Eye (tissue), 1 donor: ENCODE data around the gene GPC1.
A peak's percentile ranks its signal among the peaks of the same experiment; 100 is the strongest.

Experiments used
- DNase-seq: peaks from one replicate; pipeline ENCODE4 v3.0.0-alpha.2; 2015

GPC1 gene

GRCh38 chr2:240445961-240446663 lies 10.6 kb downstream of the GPC1 start:
- DNase-seq = no peak

- no peak for DNase-seq
Measured at GRCh38 chr2:240446664-240447175, 11.3 kb downstream of the GPC1 start.

- DNase-seq = no peak
Measured at GRCh38 chr2:240447331-240447730, 11.9 kb downstream of the GPC1 start.

- no peak for DNase-seq
Measured at GRCh38 chr2:240447934-240448333, 12.5 kb downstream of the GPC1 start.

GRCh38 chr2:240448387-240449274 lies 13.2 kb downstream of the GPC1 start:
- DNase-seq = no peak

GRCh38 chr2:240449764-240450531 lies 14.5 kb downstream of the GPC1 start:
- DNase-seq = peak; percentile 70

- no peak for DNase-seq
Measured at GRCh38 chr2:240450532-240451107, 15.2 kb downstream of the GPC1 start.

GRCh38 chr2:240451108-240451611 lies 15.7 kb downstream of the GPC1 start:
- no peak for DNase-seq

GRCh38 chr2:240451791-240452461 lies 16.5 kb downstream of the GPC1 start:
- DNase-seq = no peak

- DNase-seq = peak; percentile 83
Measured at GRCh38 chr2:240452462-240453256, 17.2 kb downstream of the GPC1 start.

GRCh38 chr2:240453461-240454105 lies 18.1 kb downstream of the GPC1 start:
- DNase-seq = peak; percentile 67

GRCh38 chr2:240454106-240454901 lies 18.8 kb downstream of the GPC1 start:
- peak; percentile 58 for DNase-seq

GRCh38 chr2:240455272-240455646 lies 19.8 kb downstream of the GPC1 start:
- DNase-seq = no peak

- peak; percentile 55 for DNase-seq
Measured at GRCh38 chr2:240455647-240456446, 20.4 kb downstream of the GPC1 start.

GRCh38 chr2:240456447-240457222 lies 21.2 kb downstream of the GPC1 start:
- peak; percentile 12 for DNase-seq

GRCh38 chr2:240457223-240458043 lies 22.0 kb downstream of the GPC1 start:
- DNase-seq = peak; percentile 16
